ENCODE measurements around the gene SERPINB11. TPM values are rescaled to one million over a fixed set of nuclear protein-coding genes. Genes with fewer than 3 reads are reported as not detected.
"Not testable (repeated sequence)": the region's sequence is repeated elsewhere in the genome, so short reads cannot be mapped to it uniquely, and the experiment has no call there.

The SERPINB11 gene
- total RNA-seq, 2 donors from 2014 or later, result not detected

DNA sequence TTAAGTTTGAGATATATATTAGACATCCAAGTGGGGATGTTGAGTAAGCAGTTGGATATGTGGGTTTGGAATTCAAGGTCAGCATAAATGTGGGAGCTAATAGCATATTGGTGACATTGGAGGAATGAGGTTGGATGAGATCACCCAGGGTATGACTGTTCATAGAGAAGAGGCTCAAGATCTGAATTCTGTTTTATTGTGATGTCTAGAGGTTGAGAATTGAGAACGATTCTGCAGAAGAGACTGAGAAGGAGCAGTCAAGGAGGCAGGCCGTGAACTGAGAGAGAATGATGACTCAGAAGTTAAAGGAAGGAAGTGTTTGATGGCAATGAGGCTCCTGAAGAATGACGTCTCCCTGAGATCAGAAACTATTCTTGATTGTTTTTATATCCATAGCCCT is 5.9 kb downstream of the SERPINB11 start:
- intact Hi-C loops (cut with DNase I), result no loop called here
- DNase-seq (ENCODE audit: low spot score), result no peak

DNA sequence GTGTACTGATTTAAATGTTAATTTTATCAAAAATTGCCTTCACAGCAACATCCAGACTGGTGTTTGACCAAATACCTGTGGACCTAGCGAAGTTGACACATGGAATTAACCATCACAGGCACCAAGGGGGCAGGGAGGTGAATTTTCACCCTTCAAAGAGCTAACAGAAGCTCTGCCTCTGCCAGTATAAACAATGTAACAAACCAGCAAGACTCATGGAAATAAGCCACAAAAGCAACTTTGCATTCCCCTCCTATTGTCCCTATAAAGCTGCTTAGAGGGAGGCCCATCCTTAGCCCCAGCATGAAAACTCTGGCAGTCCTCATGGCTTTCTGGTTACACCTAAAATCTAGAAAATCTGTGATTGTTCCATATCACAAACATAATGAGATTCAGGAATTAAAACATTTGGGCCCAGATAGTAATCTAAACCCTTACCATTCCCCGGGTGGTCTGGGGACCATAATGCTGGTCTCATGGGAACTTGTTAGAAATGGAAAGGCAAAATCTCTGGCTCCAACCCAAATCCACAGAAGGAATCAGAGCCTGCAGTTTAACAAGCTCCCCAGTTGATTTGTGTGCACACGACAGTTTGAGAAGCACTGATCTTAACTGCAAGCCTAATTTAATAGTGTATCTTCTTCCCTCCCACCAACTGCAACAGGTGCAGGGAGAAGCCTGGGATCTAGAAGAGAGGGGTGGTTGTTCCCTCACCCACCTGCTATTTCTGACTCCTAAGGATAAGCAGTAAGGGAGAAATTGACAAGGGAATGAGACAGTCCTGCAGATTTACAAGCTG is 23.1 kb downstream of the SERPINB11 start:
- intact Hi-C loops (cut with DNase I), result no loop called here
- DNase-seq (ENCODE audit: low spot score), result no peak

DNA sequence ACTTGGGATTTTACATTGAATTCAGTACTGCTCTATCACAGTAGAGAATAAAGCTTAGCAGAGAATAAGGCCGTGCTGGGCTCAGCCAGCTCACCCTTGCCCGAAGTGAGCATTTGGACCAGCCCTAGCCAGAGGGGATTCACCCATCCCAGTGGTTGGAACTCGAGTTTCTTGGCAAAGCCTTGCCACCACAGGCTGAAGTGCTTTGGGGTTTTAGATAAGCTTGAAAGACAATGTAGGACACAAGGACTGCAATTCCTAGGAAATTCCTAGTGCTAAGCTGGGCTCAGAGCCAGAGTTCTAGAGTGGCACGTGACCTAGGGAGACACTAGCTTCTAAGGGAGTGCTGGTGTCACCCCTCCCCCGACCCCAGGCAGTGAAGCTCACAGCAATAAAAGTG is 28.0 kb downstream of the SERPINB11 start:
- intact Hi-C loops (cut with DNase I), result no loop called here
- no peak for DNase-seq (ENCODE audit: low spot score)

DNA sequence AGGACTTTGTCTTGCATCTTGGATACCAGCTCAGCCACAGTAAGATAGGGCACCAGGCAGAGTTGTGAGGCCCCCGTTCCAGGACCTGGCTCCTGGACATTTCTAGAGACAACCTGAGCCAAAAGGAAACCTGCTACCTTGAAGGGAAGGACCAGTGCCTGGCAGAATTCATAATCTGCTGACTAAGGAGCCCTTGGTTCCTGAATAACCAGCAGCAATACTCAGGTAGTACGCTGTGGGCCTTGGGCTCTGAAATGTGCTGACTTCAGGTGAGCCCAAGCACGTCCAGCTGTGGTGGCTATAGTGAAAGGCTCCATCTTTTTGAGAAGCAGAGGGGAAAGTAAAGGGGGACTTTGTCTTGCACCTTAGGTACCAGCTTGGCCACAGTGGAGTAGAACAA is 28.5 kb downstream of the SERPINB11 start:
- intact Hi-C loops (cut with DNase I), result no loop called here

DNA sequence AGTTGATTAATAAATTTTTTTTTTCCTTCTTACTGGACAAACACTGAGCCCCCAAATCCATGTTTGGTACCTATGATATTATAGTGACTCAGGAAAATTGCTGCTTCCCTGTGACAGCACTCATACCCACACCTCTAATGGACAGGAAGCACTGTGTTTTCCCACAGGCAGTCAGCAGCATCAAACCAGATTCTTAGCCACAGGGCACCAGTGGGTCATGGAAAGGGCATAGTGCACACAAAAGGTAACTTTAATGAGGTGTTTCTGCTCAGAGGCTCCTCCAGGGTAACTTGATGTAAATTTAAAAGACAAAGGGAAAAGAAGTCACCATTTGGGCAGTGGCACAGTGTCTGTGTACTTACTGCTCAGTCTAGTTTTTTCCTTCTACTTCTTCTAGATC is 34.1 kb downstream of the SERPINB11 start:
- DNase-seq (ENCODE audit: low spot score), result no peak
- intact Hi-C loops (cut with DNase I), result no loop called here

More for the DNA sequence above, 28.5 kb downstream of the SERPINB11 start:
- no peak for DNase-seq (ENCODE audit: low spot score)

DNA sequence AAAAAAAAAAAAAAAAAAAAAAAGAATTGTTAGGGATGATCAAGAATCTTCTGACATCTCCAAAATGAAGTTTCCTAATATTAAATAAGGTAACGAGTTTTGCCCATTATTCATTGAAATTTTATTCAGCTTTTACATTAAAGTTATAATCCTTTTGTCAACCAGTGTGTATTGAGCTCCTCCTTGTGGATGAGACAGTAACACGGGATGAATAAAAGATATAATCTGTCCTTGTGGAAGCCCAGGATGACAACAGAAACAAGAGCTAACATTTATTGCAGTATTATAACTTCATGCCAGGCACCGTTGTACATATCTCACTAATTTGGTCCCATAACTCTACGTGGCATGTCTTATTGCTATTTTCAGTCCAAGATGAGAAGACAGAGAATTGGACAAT is 39.0 kb downstream of the SERPINB11 start:
- DNase-seq (ENCODE audit: low spot score), result no peak
- intact Hi-C loops (cut with DNase I), result no loop called here

DNA sequence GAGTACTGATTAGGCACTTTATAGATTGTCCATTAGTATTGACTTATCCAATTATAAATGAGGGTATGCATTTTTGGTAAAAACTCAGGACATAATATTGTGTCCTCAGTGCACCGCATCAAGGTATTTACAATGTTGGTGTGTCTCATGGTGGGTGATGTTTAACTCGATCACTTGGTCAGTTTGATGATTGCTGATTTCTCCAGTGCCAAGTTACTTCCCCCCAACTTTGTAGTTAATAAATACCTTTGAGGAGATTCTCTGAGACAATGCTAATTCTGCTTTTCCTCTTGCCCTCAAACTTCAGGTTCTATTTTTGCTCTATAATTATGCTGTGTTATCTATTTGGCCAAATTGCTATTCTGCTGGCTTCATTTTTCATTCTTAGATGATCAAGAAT is 44.2 kb downstream of the SERPINB11 start:
- intact Hi-C loops (cut with DNase I), result no loop called here
- no peak for DNase-seq (ENCODE audit: low spot score)

DNA sequence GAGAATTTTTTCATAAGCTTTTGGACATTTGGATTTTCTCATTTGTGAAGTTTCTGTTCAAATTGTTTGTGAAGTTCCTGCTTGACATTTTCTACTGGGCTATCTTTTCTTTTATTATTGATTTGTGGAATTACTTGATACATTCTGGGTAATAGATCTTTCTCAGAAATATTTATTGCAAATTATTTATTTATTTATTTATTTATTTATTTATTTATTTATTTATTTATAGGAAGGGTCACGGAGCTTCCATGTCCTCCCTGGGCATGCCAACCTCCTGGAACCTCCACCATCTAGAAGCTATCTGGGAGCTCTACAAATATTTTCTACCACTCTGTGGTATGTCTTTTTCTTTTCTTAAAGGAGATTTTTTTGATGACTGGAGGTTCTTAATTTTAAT is 46.7 kb downstream of the SERPINB11 start:
- DNase-seq (ENCODE audit: low spot score), result no peak
- intact Hi-C loops (cut with DNase I), result no loop called here

DNA sequence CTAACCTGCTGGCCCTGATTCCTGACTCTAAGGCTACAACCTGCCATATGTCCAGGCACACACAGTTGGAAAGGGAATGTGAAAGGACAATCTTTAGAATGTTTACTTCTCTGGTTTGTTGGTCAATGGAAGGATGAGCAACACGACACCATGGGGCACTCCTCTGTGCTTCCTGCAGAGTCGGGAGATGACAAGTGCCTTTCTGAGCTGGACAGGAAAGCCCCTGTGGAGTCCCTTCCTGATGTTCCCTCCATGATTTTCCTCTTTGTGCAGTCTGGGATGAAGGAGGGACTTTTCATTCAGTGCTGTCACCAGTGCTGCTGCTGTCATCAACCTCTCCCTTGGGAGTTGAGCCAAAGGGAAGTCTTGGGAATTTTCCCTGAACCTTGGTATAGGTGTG is 49.9 kb downstream of the SERPINB11 start:
- intact Hi-C loops (cut with DNase I), result no loop called here
- no peak for DNase-seq (ENCODE audit: low spot score)

DNA sequence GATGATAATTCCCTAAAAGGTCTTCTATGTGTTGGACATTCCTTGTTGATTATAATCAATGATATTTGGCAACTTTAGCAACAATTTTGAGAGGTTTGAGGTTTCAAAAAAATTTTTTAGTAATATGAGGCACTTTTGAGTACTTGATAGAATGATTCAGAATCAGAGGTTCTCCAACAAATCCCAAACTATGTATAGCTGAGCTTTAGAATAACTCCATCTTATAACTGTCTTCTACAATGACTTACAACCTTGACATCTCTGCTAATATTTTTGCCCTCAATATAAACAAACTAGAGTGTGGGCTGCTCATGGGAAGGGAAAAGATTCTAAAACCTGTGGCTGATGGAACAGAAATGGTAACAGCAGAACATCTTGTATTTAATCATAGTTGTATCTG is 50.9 kb downstream of the SERPINB11 start:
- intact Hi-C loops (cut with DNase I), result no loop called here
- no peak for DNase-seq (ENCODE audit: low spot score)

DNA sequence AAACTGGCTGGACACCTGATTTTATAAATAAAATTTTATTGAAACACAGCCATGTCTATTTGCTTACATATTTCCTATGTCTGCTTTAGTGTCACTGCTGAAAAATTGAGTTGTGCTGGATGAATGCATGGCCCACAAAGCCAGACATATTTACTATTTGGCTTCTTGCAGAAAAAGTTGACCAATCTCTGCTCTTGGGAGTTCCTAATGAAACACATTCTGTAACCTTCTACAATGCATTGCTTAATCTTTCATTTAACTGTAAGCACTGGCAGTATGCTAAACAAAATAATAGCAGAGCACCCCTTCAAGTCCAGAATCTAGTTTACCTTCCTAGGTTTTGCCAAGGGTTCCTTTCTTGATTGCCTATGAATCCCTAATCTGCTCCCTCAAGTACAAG is 54.8 kb downstream of the SERPINB11 start:
- DNase-seq (ENCODE audit: low spot score), result no peak
- intact Hi-C loops (cut with DNase I), result no loop called here

DNA sequence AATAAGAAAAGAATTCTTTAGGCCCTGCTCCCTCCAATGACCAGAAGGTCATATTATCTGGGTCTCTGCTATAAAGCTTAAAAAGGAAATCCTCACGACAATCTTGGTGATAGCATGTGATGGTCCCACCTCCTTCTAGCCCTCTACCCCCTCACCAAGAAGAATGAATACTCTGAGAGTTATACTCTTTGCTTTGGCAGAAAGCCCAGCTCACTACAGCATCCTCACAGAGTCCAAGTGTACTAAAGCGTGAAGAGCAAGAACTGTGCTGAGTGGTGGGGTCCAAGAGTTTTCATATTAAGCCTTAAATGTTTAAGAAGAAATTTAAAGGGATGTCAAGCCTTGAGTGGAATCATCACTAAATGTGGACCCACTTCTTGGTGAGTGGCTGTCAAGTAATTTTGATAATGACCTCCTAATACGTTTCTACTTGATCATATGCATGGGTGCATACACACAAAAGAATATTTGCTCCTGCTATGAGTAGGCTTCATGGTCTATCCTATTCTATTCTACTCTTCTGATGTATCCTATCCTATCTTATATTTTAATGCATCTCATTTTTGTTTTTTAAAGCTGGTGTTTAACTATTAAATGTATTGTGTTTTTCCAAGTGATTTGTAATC is 56.0 kb downstream of the SERPINB11 start:
- intact Hi-C loops (cut with DNase I), result no loop called here
- no peak for DNase-seq (ENCODE audit: low spot score)

DNA sequence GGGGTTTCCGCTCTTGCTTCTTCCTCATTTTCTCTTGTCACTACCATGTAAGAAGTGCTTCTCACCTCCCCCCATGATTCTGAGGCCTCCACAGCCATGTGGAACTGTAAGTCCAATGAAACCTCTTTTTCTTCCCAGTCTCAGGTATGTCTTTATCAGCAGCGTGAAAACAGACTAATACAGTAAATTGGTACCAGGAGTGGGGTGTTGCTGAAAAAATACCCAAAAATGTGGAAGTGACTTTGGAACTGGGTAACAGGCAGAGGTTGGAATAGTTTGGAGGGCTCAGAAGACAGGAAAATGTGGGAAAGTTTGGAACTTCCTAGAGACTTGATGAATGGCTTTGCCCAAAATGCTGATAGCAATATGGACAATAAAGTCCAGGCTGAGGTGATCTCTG is 57.0 kb downstream of the SERPINB11 start:
- DNase-seq (ENCODE audit: low spot score); intact Hi-C loops (cut with DNase I): not testable (repeated sequence)

DNA sequence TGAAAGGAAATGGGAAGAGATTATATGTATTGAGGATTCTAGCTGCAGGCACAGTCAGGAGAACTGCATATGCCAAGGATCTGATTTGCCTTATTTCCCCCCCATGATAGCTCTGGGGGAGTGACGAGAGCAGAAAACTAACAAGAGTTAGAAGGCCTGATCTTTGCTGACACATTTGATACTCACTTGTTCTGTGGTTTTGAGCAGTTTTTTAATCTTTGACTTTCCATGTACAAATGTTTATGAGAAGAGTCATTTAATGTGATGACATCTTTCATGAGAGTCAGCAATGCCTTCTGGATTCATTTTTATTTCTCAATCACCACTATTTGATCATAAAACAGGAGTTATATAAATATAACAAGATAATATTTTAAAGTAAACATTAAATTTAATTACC is 59.8 kb downstream of the SERPINB11 start:
- intact Hi-C loops (cut with DNase I), result no loop called here
- DNase-seq (ENCODE audit: low spot score), result no peak

DNA sequence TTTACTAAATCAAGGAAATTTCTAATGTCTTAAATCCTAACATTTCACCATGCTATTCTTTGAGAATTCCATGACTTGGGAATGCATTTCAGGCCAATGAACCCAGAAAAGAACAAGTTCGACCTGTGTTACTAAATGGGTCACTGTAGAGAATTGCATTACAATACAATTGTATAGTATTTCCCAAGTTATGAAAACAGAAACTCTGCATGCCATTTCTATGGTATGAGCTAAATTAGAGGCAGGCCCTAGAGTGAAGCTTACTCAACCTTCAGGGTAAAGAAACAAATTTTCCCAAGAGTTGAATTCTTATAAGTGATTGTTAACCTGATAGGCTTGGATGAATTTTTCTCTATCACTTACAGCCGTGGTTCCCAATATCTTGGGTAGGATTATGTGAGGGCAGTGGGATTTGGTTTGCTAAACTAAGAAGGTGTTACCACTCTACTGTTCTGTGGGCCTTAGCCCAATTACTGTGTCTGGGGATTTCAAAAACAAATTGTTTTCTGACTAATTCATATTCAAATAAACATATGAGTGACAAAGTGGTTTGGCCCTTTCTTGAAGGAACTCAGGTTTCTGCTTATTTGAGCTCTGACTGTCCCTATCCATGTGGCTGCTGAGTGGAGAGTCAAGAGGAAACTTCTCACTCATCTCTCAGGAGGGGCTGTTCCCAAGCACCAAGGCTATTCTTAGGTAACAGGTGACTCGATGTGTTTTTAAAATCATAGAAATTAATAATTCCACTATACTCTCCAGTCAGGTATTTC is 61.3 kb downstream of the SERPINB11 start:
- DNase-seq (ENCODE audit: low spot score), result no peak
- intact Hi-C loops (cut with DNase I), result no loop called here

DNA sequence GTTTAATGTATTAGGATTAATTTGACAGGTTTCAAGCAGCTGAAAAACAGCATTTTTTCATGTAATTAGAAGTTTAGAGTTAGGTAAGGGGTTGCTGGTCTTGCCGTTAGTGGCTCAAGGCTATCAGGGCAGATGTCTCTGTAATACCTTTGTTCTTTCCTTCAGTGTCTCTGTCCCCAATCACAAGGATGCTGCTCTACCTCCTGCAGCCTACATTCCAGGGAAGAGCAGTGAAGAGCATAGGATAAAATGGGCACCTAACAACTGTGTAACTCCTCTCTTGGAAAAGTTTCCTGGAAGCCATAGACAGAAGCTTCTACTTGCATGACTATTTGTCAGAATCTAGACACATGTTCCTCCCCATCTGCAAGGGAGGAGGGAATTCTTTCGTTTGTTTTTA is 63.1 kb downstream of the SERPINB11 start:
- no peak for DNase-seq (ENCODE audit: low spot score)
- intact Hi-C loops (cut with DNase I), result no loop called here

Other genes with a start within 250 kb of the SERPINB11 start
- not detected for gene SERPINB5, start 226.0 kb upstream of the SERPINB11 start, total RNA-seq
- not detected for gene SERPINB12, start 160.6 kb upstream of the SERPINB11 start, total RNA-seq
- not detected for gene SERPINB13, start 115.6 kb upstream of the SERPINB11 start, total RNA-seq
- not detected for gene SERPINB4, start 58.7 kb upstream of the SERPINB11 start, total RNA-seq
- gene SERPINB3, start 41.1 kb upstream of the SERPINB11 start, total RNA-seq, result not detected
- not detected for gene SERPINB7, start 72.5 kb downstream of the SERPINB11 start, total RNA-seq
- 1 to 10 TPM in 1 of 2 donors, under 1 TPM in 1; 0.46 to 1.2 TPM for gene SERPINB2, start 184.7 kb downstream of the SERPINB11 start, total RNA-seq
- not detected for gene SERPINB10, start 205.0 kb downstream of the SERPINB11 start, total RNA-seq
- not detected for gene HMSD, start 246.3 kb downstream of the SERPINB11 start, total RNA-seq